HL-60/S4 (cell line): ENCODE data around the gene POLE.

Experiments
- in situ Hi-C: fragments of 300-500 bp; cut with MboI; formaldehyde crosslinking; loops from 2 replicates; pipeline ENCODE4 v1.14.3; 2022; ENCODE audit warnings: low sequenced_read_pairs

POLE gene

DNA sequence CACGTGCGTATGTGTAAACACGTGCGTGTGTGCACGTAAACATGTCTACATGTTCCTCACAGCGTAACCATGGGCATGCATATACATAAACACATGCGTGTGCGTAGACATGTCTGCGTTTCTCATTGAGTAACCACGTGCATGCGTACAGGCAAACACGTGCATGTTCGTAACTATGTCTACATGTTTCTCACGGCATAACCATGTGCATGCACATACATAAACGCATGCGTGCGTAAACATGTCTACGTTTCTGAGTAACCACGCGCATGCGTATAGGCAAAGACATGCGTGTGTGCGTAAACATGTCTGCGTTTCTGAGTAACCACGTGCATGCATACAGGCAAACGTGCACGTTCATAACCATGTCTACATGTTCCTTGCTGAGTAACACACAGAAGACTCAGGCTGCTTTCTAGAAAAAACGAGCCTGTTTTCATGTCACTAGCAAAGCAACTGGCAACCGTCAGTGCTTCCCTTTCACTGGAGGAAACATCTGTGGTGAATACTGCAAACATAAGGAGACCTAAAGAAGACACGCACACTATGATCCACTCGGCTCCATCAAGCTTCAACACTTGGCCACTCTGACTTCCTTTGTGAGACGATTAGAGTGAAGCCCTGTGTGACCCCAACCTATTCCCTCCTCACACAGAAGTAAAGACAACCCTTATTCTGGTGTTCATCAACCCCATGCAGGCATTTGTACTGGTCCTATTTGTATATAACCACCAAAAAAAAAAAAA is 28.8 kb downstream of the POLE start:
- in situ Hi-C loops = no loop called here

DNA sequence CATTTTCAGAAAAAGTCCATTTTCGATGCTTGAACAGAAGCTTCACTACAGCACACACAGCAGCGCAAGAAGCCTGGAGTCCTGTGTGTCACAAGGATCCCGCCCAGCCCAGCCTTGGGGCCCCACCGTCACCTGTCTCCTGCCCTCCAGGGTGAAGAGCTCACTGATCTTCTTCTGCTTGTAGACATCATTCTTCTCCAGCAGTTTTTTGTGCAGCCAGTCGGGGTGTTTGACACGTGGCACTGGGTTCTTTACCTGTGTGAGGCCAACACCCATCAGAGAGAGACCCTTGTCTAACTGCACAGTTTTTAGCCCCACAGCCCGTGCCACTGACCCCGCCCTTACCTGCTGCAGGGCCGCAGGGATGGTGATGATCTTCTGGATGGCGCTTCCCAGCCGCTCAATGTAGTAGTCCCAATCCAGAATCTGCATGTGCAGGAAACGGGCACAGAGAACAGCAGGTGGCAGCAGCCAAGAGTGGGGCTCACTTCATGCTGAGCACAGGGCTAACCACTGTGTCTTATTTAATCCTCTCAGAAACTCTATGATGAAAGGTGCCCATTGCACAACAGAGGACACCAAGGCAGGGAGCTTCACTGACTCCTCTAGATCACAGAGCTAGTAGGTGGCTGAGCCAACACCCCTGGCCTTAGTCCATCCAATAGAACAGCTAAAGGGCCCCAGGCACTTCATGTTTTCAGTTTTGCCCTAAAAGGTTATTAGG is 30.0 kb downstream of the POLE start:
- in situ Hi-C loops = no loop called here

DNA sequence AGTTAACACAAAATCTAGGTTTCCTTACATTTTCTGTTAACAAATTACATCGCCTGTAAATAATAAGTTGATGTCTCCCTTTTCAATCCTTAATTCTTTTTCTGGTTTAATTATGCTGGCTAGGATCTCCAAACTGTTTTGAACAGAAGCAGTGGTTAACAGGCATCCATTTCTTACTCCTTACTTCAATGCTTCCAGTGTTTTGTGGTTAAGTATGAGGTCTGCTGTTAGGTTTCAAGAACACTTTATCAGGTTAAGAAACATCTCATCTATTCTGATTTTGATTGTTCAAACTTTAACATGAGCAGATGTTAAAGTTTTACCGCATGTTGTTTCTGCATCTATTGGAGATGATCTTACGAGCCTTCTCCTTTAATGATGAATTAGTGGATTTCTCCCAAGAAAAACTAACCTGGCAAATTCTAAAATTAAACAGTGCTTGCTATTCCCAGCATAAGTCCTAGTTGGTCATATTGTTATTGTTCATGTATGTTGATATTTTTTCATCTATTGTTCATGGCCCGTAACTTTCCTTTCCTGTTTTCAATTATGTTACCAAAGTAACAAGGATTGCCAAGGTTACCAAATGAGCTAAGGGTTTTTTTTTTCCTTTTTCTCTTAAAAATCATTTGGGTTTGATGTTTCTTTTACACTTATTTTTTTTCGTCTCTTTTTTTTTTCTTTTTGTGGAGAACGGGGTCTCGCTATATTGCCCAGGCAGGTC is 33.4 kb downstream of the POLE start:
- in situ Hi-C loops = no loop called here

DNA sequence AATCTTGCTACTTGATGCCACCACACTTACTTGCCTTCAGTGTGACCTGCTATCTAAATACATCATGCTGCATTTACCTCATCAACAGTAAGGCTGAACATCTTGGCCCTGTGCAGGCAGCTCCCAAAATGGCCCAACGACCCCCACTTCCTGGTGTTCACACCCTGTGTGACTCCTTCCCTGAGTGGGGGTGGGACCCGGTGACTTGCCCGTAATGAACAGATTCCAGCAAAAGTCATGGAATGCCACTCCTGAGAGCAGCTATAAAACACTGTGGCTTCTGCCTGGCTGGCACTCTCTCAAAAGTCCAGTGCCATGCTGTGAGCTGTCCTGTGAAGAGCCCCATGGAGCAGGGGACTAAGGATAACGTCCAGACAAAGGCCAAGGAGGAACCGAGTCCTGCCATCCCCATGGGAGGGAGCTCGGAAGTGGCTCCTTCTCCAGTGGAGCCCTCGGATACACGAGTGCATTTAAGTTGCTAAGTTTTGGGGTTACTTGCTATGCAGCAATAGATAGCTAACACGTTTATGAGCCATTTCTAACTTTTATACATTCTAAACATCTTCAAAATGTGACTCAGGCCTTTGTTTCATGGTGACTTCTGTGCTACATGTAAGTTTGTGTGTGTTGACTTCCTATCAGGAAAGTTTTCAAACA is 35.6 kb downstream of the POLE start:
- in situ Hi-C loops = no loop called here

DNA sequence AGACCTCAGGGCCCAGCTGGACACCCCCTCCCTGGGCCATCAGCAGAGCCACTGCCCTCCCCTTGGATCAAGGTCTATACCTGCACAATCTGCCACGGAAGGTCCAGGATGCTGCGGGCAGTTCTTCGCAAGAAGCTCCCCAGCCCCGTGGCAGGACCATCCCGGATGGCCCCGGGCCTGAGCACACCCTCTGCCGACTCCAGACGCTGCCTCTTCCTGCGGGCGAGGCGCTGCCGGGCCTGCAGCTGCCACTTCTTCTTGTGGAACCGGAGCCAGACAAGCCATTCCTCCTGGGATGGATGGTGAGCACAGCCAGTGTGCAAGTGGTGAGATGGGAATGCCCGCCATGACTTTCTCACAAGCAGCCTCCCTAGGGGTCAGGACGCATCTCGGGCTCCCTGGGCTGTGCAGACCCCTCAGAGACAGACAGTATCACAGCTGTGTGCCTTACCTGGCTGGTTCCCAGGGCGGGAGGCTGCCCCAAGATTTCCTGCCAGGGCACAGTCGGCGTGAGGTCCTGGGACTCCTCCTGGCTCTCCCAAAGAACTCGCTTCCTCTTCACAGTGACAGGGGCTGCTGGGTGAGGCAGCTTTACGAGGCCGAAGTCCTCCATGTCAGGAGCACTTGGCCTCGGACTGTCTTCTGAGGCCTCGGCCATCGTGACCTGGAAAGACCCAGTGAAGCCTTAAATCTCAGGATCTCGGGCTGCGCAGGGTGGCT is 37.8 kb downstream of the POLE start:
- in situ Hi-C loops = no loop called here

DNA sequence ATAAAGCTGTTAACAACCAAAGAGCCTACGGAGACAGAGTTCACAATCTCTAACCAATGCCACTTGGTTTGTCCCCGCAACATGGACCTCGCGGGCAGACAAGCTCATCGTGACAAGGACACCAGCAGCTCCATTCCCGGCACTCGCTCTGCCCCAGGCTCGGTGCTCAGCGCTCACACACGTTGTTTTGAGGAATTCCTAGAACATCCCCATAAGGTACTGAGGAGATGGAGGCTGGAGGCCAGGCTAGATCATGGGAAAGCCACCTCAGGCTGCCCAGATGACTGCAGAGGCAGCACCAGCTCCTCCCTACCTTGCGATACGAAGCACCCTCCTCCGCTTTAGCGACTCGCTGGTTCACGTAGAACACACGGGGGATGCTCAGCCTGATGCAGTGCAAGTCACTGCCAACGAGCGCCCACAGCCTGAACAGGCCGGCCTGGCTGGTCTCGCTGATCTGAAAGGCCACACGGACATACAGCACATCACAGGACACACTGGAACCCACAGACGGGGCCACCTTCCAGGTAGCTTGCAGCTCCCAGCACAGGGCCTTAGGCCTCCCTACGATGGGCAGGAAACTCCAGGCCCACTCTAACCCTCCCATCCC is 38.4 kb downstream of the POLE start:
- in situ Hi-C loops = no loop called here

DNA sequence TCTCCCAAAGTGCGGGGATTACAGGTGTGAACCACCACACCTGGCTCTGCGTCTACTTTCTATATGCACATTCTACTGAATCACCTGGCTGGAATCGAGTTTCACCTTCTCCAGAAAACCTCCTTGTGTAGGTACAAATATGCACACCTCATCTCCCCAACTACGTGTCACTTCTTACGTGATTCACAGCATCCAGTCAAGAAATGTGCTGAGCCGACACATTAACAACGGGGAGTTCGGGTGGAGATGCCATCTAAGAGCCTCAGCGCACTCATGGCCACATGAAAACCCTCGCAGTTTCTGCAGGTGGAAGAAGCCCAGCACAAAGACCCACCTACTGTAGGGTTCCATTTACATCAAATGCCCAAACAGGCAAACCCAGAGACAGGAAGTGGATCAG is 39.3 kb downstream of the POLE start:
- in situ Hi-C loops = no loop called here

DNA sequence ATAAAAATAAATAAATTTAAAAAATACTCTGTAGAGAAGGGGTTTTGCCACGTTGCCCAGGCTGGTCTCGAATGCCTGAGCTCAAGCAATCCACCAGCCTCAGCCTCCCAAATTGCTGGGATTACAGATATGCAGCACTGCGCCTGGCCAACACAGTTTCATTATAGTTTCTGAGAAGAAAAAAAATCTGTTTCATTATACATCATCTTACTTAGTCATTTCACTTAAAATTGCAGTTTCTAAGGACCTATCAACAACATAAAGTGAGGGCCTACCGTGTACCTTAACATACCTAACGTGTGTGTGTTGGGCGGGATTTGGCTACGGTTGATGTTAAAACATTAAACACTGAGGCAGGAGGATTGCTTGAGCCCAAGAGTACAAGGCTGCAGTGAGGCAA is 40.3 kb downstream of the POLE start:
- in situ Hi-C loops = no loop called here

DNA sequence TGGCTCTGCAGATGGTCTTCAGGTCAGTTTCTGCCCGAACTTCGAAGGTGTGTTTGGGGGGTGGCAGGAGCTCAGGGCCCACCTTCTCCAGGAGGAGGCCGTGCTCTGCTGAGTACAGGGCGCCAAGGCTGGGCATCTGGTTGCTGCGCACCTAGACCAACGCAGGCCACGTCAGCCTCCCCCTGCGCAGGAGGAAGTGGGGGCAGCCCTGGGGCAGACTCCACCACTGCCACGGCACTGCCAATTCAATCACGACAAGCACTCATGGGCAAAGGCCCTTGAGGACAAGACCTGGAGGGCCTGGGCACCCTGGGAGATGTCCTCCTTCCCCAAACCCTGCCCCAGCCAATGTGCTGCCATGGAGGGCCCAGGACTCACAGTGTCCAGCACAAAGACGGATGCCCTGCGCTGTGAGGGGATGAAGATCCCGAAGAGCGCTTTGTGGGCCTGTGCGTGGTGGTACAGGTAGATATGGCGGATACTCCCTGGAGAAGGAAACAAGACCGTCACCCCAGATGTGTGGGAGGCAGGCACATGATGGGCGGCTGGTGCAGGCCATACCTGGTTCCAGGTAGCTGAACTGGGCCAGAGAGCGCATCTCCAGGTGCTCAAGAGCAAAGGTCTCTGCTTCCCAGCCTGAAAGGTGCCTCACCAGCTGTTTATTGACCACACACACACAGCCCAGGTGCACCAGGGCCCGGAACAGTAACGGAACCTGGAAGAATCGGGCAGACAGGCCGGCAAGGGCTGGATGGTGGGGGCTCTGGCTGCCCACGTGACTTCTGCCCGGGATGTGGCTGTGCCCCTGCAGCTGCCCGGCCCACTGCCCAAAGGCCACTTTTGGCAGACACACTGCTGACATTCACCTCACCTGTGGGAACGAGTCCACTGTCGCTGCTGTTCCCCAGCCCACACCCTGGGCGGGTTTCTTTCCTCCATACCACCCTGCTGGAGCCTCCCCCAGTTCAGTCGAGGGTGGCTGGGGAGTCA is 44.0 kb downstream of the POLE start:
- in situ Hi-C loops = no loop called here

DNA sequence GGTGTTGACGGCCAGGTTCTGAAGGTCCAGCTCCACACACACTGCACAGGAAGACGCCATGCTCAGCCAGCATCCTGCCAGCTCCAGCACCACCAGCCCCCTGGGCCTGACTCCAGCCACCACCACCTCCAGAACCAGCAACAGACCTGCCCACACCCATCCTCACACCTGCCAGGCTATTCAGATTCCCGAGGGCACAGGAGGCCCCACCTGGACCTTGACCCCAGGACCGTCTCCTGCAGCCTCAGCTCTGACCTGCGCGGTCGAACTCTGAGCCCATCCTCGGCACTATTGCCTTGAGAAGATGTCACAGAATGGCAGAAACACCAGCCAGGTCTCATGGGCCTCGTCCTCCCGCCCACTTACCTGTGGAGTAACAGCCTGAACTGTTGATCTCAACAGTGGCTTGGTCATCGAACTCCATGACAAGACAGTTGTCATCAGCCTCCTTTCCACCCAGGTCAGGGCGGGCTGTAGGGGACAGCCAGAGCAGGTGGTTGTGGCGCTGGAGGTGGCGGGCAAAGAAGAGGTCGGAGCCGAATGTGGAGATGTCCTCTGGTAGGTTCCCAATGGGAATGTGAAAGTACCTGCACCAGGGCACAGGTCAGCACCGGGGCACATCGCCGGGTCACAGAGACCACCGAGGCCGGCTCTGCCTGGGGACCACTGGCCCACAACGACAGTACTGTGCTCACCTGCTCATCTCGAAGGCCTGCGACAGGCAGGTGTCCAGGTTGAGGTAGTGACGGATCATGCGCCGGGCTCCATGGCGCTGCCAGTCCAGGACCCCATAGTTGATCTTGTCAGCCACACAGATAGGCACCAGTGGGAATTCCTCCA is 45.1 kb downstream of the POLE start:
- in situ Hi-C loops = no loop called here

DNA sequence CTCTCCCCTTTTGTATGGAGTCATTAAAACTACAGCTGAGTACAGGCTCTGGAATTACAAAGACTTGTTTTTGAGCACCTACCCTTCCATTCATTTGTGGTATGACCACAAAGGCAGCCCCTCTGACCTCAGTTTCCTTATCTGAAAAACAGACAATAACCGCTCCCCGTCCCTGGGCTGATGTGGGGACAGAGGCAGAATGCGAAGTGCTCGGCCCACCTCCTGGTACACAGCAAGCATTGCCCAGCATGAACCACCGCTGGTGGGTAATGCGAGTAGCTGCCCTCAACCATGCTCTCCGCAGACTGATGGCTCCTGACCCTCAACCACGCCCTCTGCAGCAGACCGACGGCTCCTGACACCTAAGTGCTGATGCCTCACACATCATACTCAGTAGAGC is 46.2 kb downstream of the POLE start:
- in situ Hi-C loops = no loop called here

DNA sequence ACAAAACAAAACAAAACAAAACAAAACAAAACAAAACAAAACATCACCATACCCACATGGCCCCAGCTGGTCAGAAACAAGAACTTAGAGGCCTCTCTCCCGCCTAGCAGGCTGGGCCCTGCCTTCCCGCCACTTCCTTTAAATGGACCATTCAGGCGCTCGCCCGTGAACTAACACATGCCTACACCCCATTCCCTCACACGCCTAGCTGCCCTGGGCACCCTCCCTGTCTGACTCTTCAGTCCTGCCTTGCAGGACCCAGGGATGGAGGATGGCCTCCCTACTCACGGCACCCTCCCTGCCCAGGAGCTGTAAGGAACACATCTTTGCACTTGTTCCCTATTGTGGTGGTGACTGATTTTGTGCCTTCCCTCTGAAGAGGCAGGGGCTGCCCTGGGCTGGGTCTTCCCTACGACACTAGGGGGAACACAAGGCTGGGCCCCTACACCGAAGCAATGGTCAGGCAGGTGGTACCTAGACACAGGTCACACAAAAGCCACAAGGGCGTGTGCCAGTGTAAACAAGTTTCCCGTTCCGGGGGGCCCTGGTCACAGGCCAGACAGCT is 47.1 kb downstream of the POLE start:
- in situ Hi-C loops = no loop called here

DNA sequence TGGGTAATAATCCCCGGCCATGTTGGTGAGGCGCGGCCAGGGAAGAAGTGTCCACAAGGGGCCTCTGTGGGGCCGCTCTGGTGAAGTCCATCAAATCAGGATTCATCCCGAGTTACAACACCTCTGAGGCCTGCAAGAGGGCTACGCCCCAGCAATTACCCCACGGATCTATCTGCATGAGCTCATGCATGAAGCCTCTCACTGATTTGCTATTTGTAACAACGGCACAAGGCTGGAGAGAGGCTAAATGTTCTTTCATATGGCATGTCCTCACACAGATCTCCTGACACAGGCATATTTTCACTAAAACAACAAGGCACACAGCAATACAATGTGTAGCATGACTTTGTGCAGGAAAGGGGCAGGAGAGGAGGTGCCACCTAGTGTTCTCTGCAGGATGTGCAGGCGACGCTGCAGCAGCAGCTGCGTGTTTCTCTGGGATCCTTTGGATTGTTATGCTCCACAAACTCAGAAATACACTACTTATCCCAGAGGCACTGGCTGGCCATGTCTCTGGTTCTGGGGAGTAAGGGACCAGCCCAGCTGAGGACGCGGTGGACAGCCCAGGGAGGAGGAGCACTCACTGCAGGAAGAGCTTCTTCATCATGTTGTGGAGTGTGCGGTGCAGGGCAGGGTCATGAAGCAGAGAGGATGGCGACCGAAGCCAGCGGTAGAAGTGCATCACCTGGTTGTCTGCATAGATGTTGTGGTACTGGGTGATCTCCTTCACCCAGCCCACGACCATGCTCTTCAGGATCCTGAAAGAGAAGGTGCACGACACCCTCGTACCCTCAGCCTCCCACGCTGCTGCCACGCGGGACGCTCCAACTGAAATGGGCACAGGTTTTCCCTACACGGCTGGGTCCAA is 48.4 kb downstream of the POLE start:
- in situ Hi-C loops = no loop called here

DNA sequence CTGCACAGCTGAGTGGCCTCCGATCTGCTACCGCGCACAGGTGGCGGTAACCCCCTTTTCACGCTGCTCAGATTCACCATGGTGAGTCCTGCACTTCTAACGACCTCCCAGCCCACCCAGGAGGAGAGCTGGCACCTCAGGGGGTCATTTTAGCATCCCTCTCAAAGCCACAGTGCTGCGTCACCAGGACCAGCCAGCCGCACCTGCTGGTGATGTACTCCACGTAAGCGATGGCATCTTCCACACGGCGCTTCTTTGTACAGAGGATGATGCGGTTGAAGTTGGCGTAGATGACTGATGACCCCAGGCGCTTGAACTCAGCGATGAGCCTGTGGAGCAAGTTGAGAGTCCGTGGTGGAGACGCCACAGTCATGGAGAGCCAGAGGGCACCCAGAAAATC is 49.3 kb downstream of the POLE start:
- in situ Hi-C loops = no loop called here

DNA sequence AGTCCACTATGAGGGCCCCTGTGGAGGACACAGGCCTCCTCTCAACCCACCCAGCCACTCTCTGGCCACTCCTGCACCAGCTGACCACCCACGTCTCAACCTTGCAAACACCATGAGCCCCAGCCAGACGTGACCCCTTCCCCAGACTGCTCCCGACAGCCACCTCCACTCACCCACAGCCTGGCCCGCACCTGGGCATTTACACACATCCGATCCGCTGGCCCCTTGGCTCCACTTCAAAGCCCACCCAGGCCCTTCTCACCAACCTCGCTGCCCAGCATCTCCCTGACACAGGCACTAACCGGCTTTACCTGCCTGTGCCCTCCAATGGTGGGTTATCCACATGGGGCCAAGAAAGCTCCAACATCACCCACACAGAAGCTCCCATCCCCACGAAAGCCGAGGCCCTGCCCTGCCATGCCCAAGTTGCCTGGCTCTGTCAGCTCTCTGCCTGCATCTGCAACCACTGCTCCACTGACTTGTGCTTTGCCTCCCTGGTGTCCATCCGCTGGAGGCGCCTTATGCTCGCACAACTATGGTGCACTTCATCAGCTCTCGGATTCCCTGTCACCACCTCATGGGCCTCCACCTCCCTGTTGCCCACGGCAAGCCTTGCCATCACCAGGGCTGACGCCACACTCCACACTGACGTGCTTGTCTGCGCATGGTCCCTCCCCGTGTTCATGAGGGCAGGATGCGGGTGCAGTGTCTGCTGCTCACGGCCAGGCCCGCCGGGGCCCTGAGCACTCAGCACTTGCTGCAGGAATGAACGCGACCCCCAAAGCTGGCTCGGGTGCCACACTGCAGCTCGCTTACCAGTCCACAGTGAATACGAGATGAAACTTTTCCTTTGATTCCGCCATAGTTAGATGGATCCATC is 51.8 kb downstream of the POLE start:
- in situ Hi-C loops = no loop called here

DNA sequence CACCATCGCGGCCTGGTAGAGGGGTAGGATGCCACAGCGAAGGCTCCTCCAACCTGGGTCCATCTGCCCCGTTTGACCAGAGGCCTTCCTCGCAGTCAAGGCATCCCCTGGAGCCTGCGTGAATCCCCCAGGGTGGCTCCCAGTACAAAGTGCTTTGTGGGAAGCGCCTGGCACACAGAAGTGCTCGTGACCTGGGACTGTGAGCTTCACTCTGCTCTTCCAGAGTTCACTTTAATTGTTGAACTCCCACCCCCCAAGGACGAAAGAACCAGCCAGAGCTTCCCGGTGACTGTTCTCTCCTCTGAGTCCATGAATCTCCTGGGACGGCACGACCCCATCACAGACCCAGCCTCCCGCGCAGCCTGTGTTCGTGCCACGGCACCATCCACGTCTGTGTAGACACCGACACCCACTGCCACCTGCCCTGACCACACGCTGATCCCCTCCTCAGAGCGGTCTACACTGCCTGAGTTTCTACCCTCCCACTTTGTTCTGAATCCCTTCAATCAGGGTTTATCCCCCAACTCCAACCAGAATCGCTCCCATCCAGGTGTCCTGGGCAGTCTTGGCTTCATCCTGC is 52.6 kb downstream of the POLE start:
- in situ Hi-C loops = no loop called here
